CD4-positive, alpha-beta T cell (primary cell): ENCODE measurements around the gene SLC34A1. TPM values are rescaled to one million over a fixed set of nuclear protein-coding genes. Genes with fewer than 3 reads are reported as not detected.
A peak's percentile ranks its signal among the peaks of the same experiment; 100 is the strongest.

Experiments
- ATAC-seq: fragments of 200-7000 bp; cut with Tn5 transposase; one replicate; pipeline ENCODE4 v1.10.0; 2022; ENCODE audit warnings: mild to moderate bottlenecking; ENCODE audit not compliant: poor library complexity
- CTCF ChIA-PET: fragments of 350-600 bp; sonication (Branson Sonifier 250); formaldehyde crosslinking; loops from one replicate; lab custom pipeline; 2021; ENCODE audit warnings: antibody characterized with exemption, inconsistent platforms; lab: Charles Lee
- POLR2A ChIA-PET: fragments of 350-600 bp; sonication (Branson Sonifier 250); formaldehyde crosslinking; loops from one replicate; lab custom pipeline; 2021; ENCODE audit warnings: antibody characterized with exemption, inconsistent platforms; lab: Charles Lee
- DNase-seq, 14 experiments: peaks; one replicate each; pipeline ENCODE4 v3.0.0-alpha.2; 2013 to 2020; ENCODE audit warnings: mixed read lengths in 2 of 14
- H3K27ac ChIP-seq, 2 donors: one replicate each; pipeline versions ENCODE4 v1.5.1 to v1.7.0; 2013; ENCODE audit warnings: low read length in 2 of 2, low read depth in 1 of 2, mild to moderate bottlenecking in 1 of 2
- H3K27me3 ChIP-seq, 2 experiments: 1 replicate in 1 of 2; 2 replicates in 1 of 2; pipeline versions ENCODE4 v1.6.1 to v1.7.0; 2013; ENCODE audit warnings: low read length in 2 of 2, control low read depth in 1 of 2, mild to moderate bottlenecking in 1 of 2, moderate library complexity in 1 of 2; ENCODE audit not compliant: insufficient read depth in 2 of 2, control insufficient read depth in 1 of 2
- H3K36me3 ChIP-seq: one replicate; pipeline ENCODE4 v1.6.1; 2013; ENCODE audit warnings: low read length, control low read depth; ENCODE audit not compliant: insufficient read depth
- H3K4me1 ChIP-seq: one replicate; pipeline ENCODE4 v1.6.1; 2013; ENCODE audit warnings: low read length, control low read depth; ENCODE audit not compliant: insufficient read depth
- H3K4me3 ChIP-seq: one replicate; pipeline ENCODE4 v1.5.1; 2013; ENCODE audit warnings: mild to moderate bottlenecking, low read length, moderate library complexity
- H3K9me3 ChIP-seq, 2 experiments: 1 replicate in 1 of 2; 2 replicates in 1 of 2; pipeline versions ENCODE4 v1.6.1 to v1.7.0; 2013; ENCODE audit warnings: low read length in 2 of 2, mild to moderate bottlenecking in 2 of 2, control low read depth in 1 of 2, moderate library complexity in 1 of 2; ENCODE audit not compliant: control insufficient read depth in 1 of 2, insufficient read depth in 1 of 2
- H3K27ac Mint-ChIP-seq: one replicate; pipeline ENCODE4 v1.8.0; 2020; ENCODE audit warnings: mixed read lengths
- H3K27me3 Mint-ChIP-seq: one replicate; pipeline ENCODE4 v1.8.0; 2021; ENCODE audit warnings: mixed read lengths
- H3K36me3 Mint-ChIP-seq: one replicate; pipeline ENCODE4 v1.8.0; 2021; ENCODE audit warnings: low read depth, mixed read lengths
- H3K4me1 Mint-ChIP-seq: one replicate; pipeline ENCODE4 v1.8.0; 2021; ENCODE audit warnings: low read depth, mixed read lengths
- H3K4me3 Mint-ChIP-seq: one replicate; pipeline ENCODE4 v1.8.0; 2020; ENCODE audit warnings: mild to moderate bottlenecking, mixed read lengths
- H3K9me3 Mint-ChIP-seq: one replicate; pipeline ENCODE4 v1.8.0; 2020; ENCODE audit warnings: mixed read lengths
- intact Hi-C, 2 experiments: fragments of 100-400 bp; cut with DNase I in 1 of 2; cut with micrococcal nuclease in 1 of 2; formaldehyde crosslinking; loops; one replicate each; pipeline versions ENCODE4 v1.15.1 to v1.9.0; 2023 to 2025; cut with DNase I, micrococcal nuclease
- total RNA-seq, 174 experiments: library from RNA in 2 of 174; stranded (reverse) in 2 of 174; gene quantifications; one replicate each; pipeline ENCODE4 v1.2.3 and lab custom pipeline; 2021 to 2026
- TF ChIP-seq, protein P1 (sequence below): fragments of 200-600 bp; IDR thresholded peaks from one replicate; pipeline ENCODE4 v1.8.0; 2022; ENCODE audit warnings: antibody characterized with exemption, mild to moderate bottlenecking

SLC34A1 gene
- total RNA-seq, 2 experiments from 2014 or later = not detected

DNA sequence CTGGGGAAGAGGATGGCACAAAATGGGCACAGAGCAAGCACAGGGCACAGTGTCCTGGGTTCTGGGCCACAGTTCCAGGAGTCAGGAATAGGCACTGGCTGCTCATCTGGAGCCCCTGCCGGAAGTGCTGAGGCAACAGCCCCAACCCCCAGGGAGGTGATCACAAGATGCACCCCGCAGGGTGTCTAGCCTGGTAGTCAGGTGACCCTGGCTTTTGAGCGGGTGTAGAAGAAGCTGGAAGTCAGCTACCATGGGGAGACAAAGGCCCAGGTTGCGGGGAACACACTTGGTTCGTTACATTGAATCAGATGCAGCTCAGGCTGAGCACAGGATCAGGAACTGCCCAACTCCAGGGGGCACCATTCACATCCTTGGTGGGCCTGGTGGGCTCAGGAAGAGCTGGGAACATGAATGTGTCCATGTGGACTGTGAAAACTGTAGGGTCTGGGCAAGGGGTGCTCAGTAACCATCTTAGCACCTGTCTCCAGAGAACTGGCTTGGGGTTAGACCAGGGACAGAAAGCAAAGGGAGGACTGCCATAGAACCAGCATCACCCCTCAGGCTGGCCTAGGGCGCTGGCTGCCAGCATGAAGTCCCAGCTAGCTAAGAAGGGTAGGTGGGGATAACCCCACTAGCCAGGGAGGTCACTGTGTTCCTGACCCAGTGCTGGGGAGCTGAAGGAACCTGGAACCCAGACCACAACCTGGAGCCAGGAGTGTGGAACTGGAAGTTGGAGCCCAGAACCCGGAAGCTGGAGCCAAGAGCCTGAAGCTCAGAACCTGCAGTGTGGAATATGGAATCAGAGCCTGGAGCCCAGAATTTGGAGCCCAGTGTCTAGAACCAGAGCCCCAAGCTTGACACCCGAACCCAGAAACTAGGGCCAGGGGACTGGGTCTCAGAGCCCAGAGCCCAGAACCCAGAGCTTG, 6.1 kb upstream of the SLC34A1 start:
- intact Hi-C loops = no loop called here
- Mint-ChIP-seq H3K27ac (no peak overlapping the region), H3K27me3 (no peaks in the 10 kb centered on the region), H3K4me3 (no peak overlapping the region), H3K9me3 (no peaks in the 10 kb centered on the region), H3K4me1 (peaks cover 46% of the 10 kb centered on the region), H3K36me3 (peaks cover 11% of the 10 kb centered on the region)
- CTCF ChIA-PET = interaction anchor here (1.2 to 2.4 kb wide), 6 partner anchors 8 to 77 kb away, joined by 3 to 10 read pairs (median 3); no protein-coding TSS in a partner anchor
- Histone ChIP-seq H3K36me3 (peaks cover 12% of the 10 kb centered on the region), H3K4me1 (peaks cover 83% of the 10 kb centered on the region), H3K27ac (no peak overlapping the region), H3K27me3 (no peaks in the 10 kb centered on the region), H3K4me3 (no peak overlapping the region), H3K9me3 (no peaks in the 10 kb centered on the region)
- TF ChIP-seq, protein P1, sequence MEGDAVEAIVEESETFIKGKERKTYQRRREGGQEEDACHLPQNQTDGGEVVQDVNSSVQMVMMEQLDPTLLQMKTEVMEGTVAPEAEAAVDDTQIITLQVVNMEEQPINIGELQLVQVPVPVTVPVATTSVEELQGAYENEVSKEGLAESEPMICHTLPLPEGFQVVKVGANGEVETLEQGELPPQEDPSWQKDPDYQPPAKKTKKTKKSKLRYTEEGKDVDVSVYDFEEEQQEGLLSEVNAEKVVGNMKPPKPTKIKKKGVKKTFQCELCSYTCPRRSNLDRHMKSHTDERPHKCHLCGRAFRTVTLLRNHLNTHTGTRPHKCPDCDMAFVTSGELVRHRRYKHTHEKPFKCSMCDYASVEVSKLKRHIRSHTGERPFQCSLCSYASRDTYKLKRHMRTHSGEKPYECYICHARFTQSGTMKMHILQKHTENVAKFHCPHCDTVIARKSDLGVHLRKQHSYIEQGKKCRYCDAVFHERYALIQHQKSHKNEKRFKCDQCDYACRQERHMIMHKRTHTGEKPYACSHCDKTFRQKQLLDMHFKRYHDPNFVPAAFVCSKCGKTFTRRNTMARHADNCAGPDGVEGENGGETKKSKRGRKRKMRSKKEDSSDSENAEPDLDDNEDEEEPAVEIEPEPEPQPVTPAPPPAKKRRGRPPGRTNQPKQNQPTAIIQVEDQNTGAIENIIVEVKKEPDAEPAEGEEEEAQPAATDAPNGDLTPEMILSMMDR = no peak
- DNase-seq (no peak), ATAC-seq (no peak)
- POLR2A ChIA-PET = interaction anchor here (0.6 to 1.3 kb wide), 4 partner anchors 12 to 77 kb away, joined by 3 to 5 read pairs (median 3); no protein-coding TSS in a partner anchor

DNA sequence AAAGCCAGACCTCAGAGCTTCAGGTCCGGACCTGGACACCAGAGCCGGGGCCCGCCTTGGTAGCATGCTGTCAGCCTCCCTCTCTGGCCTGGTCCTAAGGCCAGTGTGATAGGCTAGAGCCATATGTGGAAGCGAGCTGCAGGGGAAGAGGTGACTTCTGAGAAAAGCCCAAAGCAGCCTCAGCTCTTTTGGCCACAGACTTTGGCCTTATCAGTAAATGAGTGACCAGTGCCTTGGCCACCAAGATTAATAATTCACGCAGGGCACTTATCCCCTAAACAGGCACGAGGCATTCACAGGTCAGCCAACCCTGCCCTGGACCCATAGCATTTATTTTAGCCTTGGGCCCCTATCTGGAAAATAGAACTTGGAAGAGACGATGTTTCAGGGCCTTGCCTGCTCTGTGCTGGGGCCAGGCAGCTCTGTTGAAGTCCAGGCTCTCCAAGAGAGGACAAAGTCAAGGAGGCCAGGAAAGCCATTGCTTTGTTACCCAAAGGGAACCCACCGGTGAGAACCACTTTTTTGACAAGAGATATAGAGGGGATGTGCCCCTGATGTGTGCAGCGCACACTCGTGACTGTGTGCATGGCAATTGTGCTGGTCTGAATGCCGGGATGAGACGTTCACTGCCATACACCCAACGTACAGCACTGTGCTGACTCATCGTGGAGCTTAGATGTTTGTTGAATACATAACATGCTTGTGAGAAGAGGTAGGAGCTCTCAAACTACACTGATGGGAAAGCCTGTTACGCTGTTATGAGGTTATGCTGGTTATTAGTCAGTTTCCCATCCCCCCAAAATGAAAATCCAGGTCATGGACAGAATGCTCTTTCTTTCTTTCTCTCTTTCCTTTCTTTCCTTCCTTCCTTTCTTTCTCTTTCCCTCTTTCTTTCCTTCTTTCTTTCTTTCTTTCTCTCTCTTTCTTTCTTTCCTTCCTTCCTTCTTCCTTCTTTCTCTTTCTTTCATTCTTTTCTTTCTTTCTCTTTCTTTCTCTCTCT, 5.0 kb upstream of the SLC34A1 start:
- H3K27ac Mint-ChIP-seq = peak overlapping the region; percentile 2
- no peak overlapping the region for H3K4me3 Mint-ChIP-seq
- H3K9me3 ChIP-seq = no peaks in the 10 kb centered on the region
- peaks cover 4% of the 10 kb centered on the region for H3K36me3 Mint-ChIP-seq
- H3K4me3 ChIP-seq = no peak overlapping the region
- no peaks in the 10 kb centered on the region for H3K9me3 Mint-ChIP-seq
- peaks cover 45% of the 10 kb centered on the region for H3K4me1 Mint-ChIP-seq
- no peak overlapping the region for H3K27ac ChIP-seq
- TF ChIP-seq, protein P1 = no peak
- DNase-seq (peak in 3 of 14 experiments; percentile 43 to 57 (median 51)), ATAC-seq (peak; percentile 64)
- intact Hi-C loops = no loop called here
- H3K27me3 Mint-ChIP-seq = no peaks in the 10 kb centered on the region
- ChIA-PET POLR2A (interaction anchor here (0.6 to 1.3 kb wide), 4 partner anchors 11 to 47 kb away, joined by 3 to 5 read pairs (median 3); no protein-coding TSS in a partner anchor), CTCF (interaction anchor here (1.2 to 2.4 kb wide), 5 partner anchors 9 to 76 kb away, joined by 3 to 10 read pairs (median 3); no protein-coding TSS in a partner anchor)
- peaks cover 4% of the 10 kb centered on the region for H3K36me3 ChIP-seq
- H3K4me1 ChIP-seq = peaks cover 81% of the 10 kb centered on the region
- no peaks in the 10 kb centered on the region for H3K27me3 ChIP-seq

DNA sequence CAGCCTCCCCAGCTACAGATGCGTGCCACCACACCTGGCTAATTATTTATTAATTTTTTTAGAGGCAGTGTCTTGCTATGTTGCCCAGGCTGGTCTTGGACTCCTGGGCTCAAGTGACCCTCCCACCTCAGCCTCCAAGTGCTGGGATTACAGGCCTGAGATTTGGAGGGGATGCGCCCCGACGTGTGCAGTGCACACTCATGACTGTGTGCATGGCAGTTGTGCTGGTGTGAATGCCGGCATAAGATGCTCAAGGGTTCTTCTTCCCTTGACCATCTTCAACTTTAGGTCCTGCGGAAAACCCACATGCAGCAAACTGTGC, 3.5 kb upstream of the SLC34A1 start:
- Mint-ChIP-seq H3K9me3 (no peaks in the 10 kb centered on the region), H3K27ac (no peak overlapping the region), H3K4me3 (no peak overlapping the region), H3K4me1 (peaks cover 31% of the 10 kb centered on the region), H3K36me3 (no peaks in the 10 kb centered on the region), H3K27me3 (no peaks in the 10 kb centered on the region)
- Histone ChIP-seq H3K27me3 (no peaks in the 10 kb centered on the region), H3K9me3 (no peaks in the 10 kb centered on the region), H3K4me3 (no peak overlapping the region), H3K36me3 (no peaks in the 10 kb centered on the region), H3K4me1 (peaks cover 77% of the 10 kb centered on the region), H3K27ac (no peak overlapping the region)
- TF ChIP-seq, protein P1 = no peak
- POLR2A ChIA-PET = no interaction called here
- no peak for ATAC-seq
- CTCF ChIA-PET = interaction anchor here (2.5 kb wide), 1 partner anchor 10 kb away, joined by 8 read pairs; no protein-coding TSS in a partner anchor
- intact Hi-C loops = no loop called here
- DNase-seq = no peak
